Ascending aorta (tissue), 2 donors: Measurements from ENCODE around the gene TBC1D8. TPM values are rescaled to one million over a fixed set of nuclear protein-coding genes. Genes with fewer than 3 reads are reported as not detected.

ENCODE experiments used
- DNase-seq, 2 donors: peaks; one replicate each; pipeline ENCODE4 v3.0.0-alpha.2; 2019; ENCODE audit warnings: low spot score in 2 of 2
- H3K27ac ChIP-seq, 2 donors: fragments of 200-600 bp; sonication (generic); one replicate each; pipeline ENCODE4 v1.5.1; 2016 to 2017; ENCODE audit warnings: mild to moderate bottlenecking in 1 of 2
- H3K27me3 ChIP-seq: fragments of 200-600 bp; sonication (generic); one replicate; pipeline ENCODE4 v1.5.1; 2017
- H3K36me3 ChIP-seq, 2 donors: fragments of 200-600 bp; sonication (generic); one replicate each; pipeline ENCODE4 v1.5.1; 2016
- H3K4me1 ChIP-seq, 2 donors: fragments of 200-600 bp; sonication (generic); one replicate each; pipeline ENCODE4 v1.5.1; 2016 to 2017; ENCODE audit warnings: mild to moderate bottlenecking in 1 of 2
- H3K4me3 ChIP-seq, 2 donors: fragments of 200-600 bp; sonication (generic); one replicate each; pipeline ENCODE4 v1.5.1; 2016 to 2017; ENCODE audit warnings: mild to moderate bottlenecking in 1 of 2
- H3K9me3 ChIP-seq, 2 donors: fragments of 200-600 bp; sonication (generic); one replicate each; pipeline ENCODE4 v1.5.1; 2016
- intact Hi-C: fragments of 100-400 bp; cut with DNase I; formaldehyde crosslinking; loops from one replicate; pipeline ENCODE4 v1.15.1; 2023
- total RNA-seq: library from RNA; depleted of rRNA; stranded (reverse); fragments of >200 nt; gene quantifications from one replicate; pipeline ENCODE4 v1.1.0, GENCODE V29; 2016
- TF ChIP-seq, protein P1 (sequence below), 3 experiments: fragments of 200-600 bp in 2 of 3; fragments of 450-650 bp in 1 of 3; sonication (generic) in 2 of 3; IDR thresholded peaks; one replicate each; pipeline ENCODE4 v1.5.1; 2016 to 2019; ENCODE audit warnings: antibody characterized with exemption in 3 of 3, mild to moderate bottlenecking in 1 of 3, moderate library complexity in 1 of 3

TBC1D8 gene
- total RNA-seq, 1 donor from 2014 or later: 17.8 TPM

GRCh38 chr2:101064125-101064502 lies 87.1 kb downstream of the TBC1D8 start:
- Histone ChIP-seq H3K9me3 (no peaks in the 10 kb centered on the region), H3K27ac (no peak overlapping the region), H3K36me3 (no peaks in the 10 kb centered on the region), H3K4me1 (no peaks in the 10 kb centered on the region), H3K27me3 (no peaks in the 10 kb centered on the region), H3K4me3 (no peak overlapping the region)
- DNase-seq: no peak
- TF ChIP-seq, protein P1, sequence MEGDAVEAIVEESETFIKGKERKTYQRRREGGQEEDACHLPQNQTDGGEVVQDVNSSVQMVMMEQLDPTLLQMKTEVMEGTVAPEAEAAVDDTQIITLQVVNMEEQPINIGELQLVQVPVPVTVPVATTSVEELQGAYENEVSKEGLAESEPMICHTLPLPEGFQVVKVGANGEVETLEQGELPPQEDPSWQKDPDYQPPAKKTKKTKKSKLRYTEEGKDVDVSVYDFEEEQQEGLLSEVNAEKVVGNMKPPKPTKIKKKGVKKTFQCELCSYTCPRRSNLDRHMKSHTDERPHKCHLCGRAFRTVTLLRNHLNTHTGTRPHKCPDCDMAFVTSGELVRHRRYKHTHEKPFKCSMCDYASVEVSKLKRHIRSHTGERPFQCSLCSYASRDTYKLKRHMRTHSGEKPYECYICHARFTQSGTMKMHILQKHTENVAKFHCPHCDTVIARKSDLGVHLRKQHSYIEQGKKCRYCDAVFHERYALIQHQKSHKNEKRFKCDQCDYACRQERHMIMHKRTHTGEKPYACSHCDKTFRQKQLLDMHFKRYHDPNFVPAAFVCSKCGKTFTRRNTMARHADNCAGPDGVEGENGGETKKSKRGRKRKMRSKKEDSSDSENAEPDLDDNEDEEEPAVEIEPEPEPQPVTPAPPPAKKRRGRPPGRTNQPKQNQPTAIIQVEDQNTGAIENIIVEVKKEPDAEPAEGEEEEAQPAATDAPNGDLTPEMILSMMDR (IDR thresholded peaks at IDR 0.05): no peak
- intact Hi-C loops: no loop called here

DNA sequence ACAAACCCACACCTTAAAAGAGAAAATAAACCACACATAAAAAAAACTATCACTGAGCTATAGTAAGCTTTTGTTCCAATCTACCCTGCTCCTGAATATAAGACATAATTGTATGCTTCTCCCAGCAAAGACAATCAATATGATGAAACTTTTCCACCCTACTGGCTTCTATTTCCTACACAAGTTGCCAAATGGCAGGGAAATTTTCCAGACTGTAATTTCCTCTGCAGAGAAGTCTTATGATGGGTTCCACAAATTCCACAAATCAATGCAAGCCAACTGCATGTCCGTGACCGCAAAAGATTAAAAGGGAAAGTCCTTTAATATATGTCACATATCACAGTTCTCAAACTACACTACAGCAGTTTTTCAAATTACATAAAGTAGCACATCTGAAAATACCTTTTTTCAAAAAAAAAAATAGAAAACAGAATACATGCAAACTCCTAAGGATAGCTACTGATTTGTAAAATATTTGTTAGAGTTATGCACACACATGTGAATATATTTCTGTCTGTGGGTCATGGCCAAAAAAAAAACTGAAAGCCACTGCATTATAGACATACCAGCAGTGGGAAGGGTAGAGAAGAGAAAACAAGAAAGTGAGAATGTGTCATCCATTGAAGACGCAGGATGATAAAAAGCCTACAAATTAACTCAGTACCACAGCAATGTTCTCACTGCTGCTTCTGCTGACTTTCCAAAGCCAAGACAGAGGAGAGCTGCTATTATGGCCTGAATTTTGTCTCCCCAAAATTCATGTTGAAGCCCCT lies 87.6 kb downstream of the TBC1D8 start:
- Histone ChIP-seq H3K9me3 (no peaks in the 10 kb centered on the region), H3K27ac (no peak overlapping the region), H3K36me3 (no peaks in the 10 kb centered on the region), H3K27me3 (no peaks in the 10 kb centered on the region), H3K4me1 (no peaks in the 10 kb centered on the region), H3K4me3 (no peak overlapping the region)
- DNase-seq: no peak
- TF ChIP-seq, protein P1 (IDR thresholded peaks at IDR 0.05): no peak
- intact Hi-C loops: no loop called here

- Histone ChIP-seq H3K27me3 (no peaks in the 10 kb centered on the region), H3K4me1 (no peaks in the 10 kb centered on the region), H3K4me3 (no peak overlapping the region), H3K27ac (no peak overlapping the region), H3K36me3 (peaks cover 2 to 26% of the 10 kb centered on the region in 2 donors), H3K9me3 (no peaks in the 10 kb centered on the region)
- TF ChIP-seq, protein P1 (IDR thresholded peaks at IDR 0.05): no peak
- intact Hi-C loops: no loop called here
- DNase-seq: no peak
Measured at GRCh38 chr2:101058386-101058785, 92.8 kb downstream of the TBC1D8 start.

- no peak for DNase-seq
- Histone ChIP-seq H3K9me3 (no peaks in the 10 kb centered on the region), H3K4me1 (no peaks in the 10 kb centered on the region), H3K27ac (no peak overlapping the region), H3K36me3 (peaks cover 2 to 28% of the 10 kb centered on the region in 2 donors), H3K4me3 (no peak overlapping the region), H3K27me3 (no peaks in the 10 kb centered on the region)
- intact Hi-C loops: no loop called here
- TF ChIP-seq, protein P1 (IDR thresholded peaks at IDR 0.05): no peak
Measured at GRCh38 chr2:101057051-101057933, 93.9 kb downstream of the TBC1D8 start.

GRCh38 chr2:101053117-101053516 lies 98.1 kb downstream of the TBC1D8 start:
- no peaks in the 10 kb centered on the region for H3K9me3 ChIP-seq
- H3K27me3 ChIP-seq: no peaks in the 10 kb centered on the region
- intact Hi-C loops: no loop called here
- TF ChIP-seq, protein P1 (IDR thresholded peaks at IDR 0.05): no peak
- H3K4me3 ChIP-seq: no peak overlapping the region
- DNase-seq: no peak
- H3K4me1 ChIP-seq: no peaks in the 10 kb centered on the region
- H3K27ac ChIP-seq: no peak overlapping the region
- peaks cover 5 to 52% of the 10 kb centered on the region in 2 donors for H3K36me3 ChIP-seq
